AG08396 (cell line): ENCODE measurements around the gene LAMA2.
A peak's percentile ranks its signal among the peaks of the same experiment; 100 is the strongest.

Experiments used
- DNase-seq: peaks from one replicate; pipeline ENCODE4 v3.0.0; 2012; ENCODE audit warnings: low spot score, mixed read lengths

Gene LAMA2

GRCh38 chr6:129263176-129263575, 380.2 kb downstream of the LAMA2 start:
- no peak for DNase-seq

- DNase-seq, result peak; percentile 8
Measured at GRCh38 chr6:129264480-129265045, 381.6 kb downstream of the LAMA2 start.

GRCh38 chr6:129267028-129267427, 384.1 kb downstream of the LAMA2 start:
- no peak for DNase-seq

- DNase-seq, result no peak
Measured at GRCh38 chr6:129269076-129269475, 386.1 kb downstream of the LAMA2 start.

- no peak for DNase-seq
Measured at GRCh38 chr6:129269891-129270290, 387.0 kb downstream of the LAMA2 start.

GRCh38 chr6:129270450-129270849, 387.5 kb downstream of the LAMA2 start:
- DNase-seq, result no peak

GRCh38 chr6:129273161-129273560, 390.2 kb downstream of the LAMA2 start:
- DNase-seq, result no peak

GRCh38 chr6:129276461-129276860, 393.5 kb downstream of the LAMA2 start:
- no peak for DNase-seq

- DNase-seq, result no peak
Measured at GRCh38 chr6:129276986-129277385, 394.0 kb downstream of the LAMA2 start.

- no peak for DNase-seq
Measured at GRCh38 chr6:129279343-129280292, 396.7 kb downstream of the LAMA2 start.

GRCh38 chr6:129280293-129280644, 397.3 kb downstream of the LAMA2 start:
- no peak for DNase-seq

GRCh38 chr6:129280749-129281148, 397.8 kb downstream of the LAMA2 start:
- no peak for DNase-seq

- DNase-seq, result no peak
Measured at GRCh38 chr6:129281168-129281796, 398.3 kb downstream of the LAMA2 start.

GRCh38 chr6:129282019-129282418, 399.1 kb downstream of the LAMA2 start:
- DNase-seq, result no peak

GRCh38 chr6:129284225-129284624, 401.3 kb downstream of the LAMA2 start:
- no peak for DNase-seq

GRCh38 chr6:129287231-129288177, 404.6 kb downstream of the LAMA2 start:
- no peak for DNase-seq

- DNase-seq, result no peak
Measured at GRCh38 chr6:129289442-129289841, 406.5 kb downstream of the LAMA2 start.

GRCh38 chr6:129292836-129293235, 409.9 kb downstream of the LAMA2 start:
- DNase-seq, result no peak

- no peak for DNase-seq
Measured at GRCh38 chr6:129297592-129297991, 414.7 kb downstream of the LAMA2 start.

GRCh38 chr6:129302671-129303070, 419.7 kb downstream of the LAMA2 start:
- DNase-seq, result no peak

GRCh38 chr6:129306826-129307225, 423.9 kb downstream of the LAMA2 start:
- no peak for DNase-seq

- no peak for DNase-seq
Measured at GRCh38 chr6:129307845-129308244, 424.9 kb downstream of the LAMA2 start.
